Activated CD8-positive, alpha-beta memory T cell treated with anti-CD3 and anti-CD28 coated beads, Interleukin-2, amount 50 U/mL, for 24 hours (primary cell): ENCODE measurements around the gene OPN1LW.
"Not testable (repeated sequence)": the region's sequence is repeated elsewhere in the genome, so short reads cannot be mapped to it uniquely, and the experiment has no call there.

Experiments used
- DNase-seq: peaks from one replicate; pipeline ENCODE4 v3.0.0-alpha.2; 2020; ENCODE audit errors: extremely low read depth

OPN1LW gene

DNA sequence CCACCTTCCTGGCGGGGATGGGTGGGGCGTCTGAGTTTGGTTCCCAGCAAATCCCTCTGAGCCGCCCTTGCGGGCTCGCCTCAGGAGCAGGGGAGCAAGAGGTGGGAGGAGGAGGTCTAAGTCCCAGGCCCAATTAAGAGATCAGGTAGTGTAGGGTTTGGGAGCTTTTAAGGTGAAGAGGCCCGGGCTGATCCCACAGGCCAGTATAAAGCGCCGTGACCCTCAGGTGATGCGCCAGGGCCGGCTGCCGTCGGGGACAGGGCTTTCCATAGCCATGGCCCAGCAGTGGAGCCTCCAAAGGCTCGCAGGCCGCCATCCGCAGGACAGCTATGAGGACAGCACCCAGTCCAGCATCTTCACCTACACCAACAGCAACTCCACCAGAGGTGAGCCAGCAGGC lies at the start of gene OPN1LW:
OPN1LW (plus strand) TSS at position 234 of the 400 bp plus-strand sequence; CDS start at position 275, 41 bp downstream.
- not testable (repeated sequence) for DNase-seq

DNA sequence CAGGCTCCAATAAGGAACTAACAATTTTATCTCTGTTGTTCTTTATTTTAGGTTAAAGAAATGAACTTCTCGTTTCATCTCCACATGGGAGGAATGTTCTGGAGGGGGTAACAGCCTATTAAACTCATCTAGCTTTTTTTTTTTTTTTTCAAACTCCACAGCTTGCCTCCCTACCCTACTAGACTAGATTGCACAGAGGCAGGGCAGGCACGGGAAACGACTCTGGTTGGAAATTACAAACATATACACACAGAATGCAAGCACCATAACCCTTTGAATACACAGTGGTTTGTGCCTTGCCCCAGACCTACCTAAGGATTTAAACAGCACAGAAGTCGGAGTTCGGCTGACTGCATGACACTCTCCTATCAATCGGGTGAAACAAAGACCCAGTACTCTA lies 49.2 kb upstream of the OPN1LW start:
- no peak for DNase-seq

DNA sequence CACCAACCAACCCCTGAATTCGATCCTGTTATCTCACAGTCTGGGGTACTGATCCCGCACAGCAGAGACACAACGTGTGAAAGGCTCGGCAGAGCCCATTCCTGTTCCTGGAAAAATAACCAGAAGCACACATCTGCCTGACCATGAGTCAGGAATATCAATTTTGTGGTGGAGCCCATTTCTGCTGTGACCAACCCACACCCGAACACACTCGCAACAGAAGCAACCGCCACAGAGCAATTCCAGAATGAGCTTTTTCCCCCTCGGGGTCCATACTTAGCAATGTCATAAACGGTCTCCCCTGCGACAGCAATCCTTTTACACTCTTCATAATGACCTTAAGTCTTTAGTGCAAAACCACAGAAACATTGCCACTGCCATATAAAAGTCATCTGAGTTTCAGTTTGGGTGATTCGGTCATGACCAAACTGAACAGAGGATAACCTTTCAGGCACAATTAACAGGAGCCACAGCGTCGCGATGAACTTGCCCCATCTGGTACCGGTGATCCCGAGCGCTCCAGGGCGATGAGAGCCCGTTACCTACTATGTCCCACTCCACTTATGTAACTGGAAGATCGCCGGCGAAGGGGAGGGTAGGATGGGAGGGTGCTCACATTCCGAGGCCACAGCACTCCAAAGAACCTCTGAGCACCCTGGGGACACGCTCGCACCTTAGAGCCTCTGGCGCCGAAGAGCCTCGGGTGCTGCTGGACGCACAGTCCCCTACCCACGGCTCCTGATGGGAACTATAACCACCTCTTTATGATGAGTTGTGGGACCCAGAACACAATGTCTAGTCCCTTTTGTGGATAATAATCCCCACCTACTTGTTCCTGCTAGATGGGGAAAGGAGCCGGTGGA lies 47.7 kb upstream of the OPN1LW start:
- no peak for DNase-seq

DNA sequence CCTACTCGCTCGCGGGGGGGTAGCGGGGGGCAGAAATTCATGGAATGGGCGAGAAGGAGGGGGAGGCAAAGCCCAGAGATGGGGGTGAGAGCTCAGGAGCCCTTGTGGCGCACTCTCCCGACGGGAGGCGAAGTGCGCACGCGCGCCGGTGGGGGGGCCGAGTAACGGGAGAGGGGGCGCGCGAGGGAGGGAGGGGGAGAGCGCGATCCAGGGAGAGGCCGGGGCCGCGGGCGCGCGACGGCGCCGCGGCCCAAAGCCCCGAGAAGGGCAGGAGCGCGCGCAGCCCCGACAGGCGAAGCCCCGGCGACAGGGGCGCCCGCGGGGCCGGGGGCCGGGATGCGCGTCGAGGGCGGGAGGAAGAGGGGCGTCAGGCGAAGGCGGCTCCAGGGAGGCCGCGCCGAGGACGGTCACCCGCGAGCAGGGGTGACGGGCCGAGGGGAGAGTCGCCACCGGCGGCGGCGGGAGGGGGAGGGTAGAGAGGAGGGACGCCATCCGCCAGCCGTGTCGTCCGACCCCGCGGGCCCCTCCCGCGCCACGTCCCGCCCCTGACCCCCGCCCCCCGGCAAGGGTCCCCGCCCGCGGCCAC lies 46.9 kb upstream of the OPN1LW start:
- DNase-seq: no peak

DNA sequence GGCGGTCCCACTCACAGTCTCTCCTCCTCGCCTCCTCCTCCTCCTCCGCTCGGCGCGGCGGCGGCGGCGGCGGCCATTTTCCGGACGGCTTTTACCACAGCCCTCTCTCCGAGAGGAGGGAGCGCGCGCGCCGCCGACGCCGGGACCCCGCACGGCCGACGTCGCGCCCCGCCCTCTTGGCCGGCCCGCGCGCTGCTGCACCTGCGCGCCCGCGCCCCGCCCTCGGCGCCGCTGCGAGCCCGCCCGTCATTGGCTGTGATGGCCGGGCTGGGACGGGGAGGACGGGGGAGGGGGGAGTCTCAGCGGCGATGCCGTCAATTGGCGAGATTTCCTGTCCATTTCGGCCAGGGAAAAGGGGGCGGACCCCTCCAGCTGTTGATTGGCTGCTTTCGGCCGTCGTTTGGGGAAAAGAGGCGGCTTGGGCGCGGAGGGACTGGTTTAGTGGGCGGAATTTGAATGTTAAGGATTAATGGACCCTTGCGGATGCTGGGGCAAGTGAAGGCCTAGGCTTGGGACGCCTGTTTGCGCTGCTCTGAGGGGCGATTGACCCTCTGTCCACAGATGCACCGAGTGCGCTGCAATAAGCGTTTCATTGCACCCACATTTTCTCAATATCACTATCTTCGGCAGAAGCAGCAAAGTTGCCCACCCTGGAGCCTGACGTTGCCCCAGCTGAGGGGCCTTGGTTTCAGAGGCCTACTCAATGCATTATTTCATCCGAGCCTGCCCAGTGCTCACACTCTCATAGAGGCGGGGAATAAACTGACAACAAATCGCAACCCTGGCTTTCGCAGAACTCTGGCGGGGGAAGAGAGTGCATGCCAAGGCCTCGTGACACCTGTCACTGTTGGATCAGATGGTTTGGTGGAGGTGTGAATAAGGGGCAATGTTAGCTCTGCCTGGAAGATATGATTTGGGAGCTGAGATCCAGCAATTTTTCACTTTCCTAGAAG lies 46.2 kb upstream of the OPN1LW start, which contains the start of gene MECP2:
MECP2 (minus strand) TSS at position 129 of the 953 bp plus-strand sequence.
- DNase-seq: peak; percentile 77

DNA sequence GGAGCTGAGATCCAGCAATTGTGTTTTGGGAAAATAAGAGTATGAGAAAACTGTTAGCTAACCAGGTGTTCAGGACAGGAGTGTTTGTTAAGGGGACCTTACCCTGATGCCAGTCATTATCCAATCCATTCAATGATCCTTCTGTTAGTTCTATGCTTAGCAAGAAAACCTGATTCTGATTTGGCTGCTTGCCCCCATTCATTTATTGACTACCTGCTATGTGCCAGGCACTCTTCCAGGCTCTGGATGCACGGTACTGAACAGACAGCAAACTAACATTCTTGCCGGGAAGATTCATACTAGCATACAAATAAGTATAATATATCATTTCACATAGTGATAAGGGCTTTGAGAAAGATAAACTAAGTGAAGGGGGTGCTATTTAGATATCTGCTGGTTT lies 45.5 kb upstream of the OPN1LW start:
- no peak for DNase-seq

DNA sequence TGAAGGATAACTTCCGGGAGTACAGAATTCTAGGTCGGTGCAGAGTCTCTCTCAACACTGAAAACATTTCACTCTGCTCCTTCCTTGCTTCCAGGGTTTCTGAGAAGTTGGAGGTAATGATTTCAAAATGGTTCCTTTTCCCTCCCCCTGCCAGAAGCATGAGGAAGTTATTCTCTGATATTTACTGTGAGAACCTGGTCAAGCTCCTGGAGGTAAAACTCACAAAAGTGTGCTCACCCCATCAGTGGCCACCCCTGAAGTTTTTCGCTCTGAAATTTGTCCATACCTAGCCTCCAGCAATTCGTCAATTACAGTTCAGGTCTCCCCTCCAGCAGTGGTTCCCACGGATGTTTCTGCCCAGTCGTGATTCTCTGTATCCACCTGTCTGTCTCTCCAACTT lies 30.3 kb upstream of the OPN1LW start:
- no peak for DNase-seq

DNA sequence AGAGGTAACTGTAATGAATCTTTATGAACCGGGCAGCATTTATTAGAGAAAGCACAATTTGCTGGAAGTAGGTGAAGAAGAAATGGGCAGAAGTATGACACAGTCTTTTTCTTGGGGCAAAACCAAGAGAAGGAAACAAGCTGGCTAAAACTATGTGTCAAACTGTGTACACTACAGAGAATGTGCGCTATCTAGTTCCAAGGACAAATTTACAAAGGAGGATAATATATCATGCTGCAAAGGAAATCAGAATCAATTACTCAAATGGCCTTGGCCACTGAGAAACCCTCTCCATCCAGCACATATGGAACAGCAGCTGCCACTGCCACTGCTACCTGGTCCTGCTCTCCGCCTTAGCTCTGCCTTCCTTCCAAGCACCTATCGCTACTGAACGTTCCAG lies 29.4 kb upstream of the OPN1LW start:
- no peak for DNase-seq

DNA sequence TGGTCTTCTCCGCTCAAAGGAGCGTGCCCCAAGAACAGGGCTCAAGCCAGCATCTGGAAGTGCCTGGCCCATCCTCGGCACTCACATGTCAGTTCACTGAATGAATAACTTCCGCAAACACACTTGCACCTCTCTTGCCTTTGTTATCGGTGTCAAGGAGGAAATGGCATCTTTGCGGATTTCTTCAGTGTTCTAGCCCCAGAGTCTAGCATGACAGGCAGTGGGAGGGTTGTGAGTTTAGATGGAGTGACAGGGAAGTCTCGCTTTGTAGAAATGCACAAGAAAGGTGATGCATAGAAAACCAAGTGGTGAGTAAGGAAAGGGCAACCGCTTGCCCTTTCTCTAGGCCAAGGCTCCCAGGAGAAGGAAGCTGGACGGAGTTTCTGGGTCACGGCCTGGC lies 29.0 kb upstream of the OPN1LW start:
- no peak for DNase-seq

DNA sequence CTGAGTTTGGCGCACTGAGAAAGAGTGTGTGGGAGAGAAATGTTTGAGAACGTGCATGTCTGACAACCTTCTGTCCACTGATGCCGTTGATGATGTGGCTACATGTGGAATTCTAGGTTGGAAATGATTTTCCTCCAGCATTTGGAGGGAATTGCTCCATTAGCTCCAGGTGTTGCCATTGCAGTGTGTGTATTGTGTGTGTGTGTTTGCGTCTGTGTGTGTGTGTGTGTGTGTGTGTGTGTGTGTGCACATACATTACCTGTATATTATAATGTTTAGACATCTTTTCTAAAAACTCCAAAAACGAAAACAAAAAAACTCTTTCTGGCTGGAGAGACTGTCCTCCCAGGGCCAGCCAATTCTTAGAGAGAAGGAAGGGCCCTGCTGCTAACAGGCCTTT lies 28.3 kb upstream of the OPN1LW start:
- DNase-seq: no peak

DNA sequence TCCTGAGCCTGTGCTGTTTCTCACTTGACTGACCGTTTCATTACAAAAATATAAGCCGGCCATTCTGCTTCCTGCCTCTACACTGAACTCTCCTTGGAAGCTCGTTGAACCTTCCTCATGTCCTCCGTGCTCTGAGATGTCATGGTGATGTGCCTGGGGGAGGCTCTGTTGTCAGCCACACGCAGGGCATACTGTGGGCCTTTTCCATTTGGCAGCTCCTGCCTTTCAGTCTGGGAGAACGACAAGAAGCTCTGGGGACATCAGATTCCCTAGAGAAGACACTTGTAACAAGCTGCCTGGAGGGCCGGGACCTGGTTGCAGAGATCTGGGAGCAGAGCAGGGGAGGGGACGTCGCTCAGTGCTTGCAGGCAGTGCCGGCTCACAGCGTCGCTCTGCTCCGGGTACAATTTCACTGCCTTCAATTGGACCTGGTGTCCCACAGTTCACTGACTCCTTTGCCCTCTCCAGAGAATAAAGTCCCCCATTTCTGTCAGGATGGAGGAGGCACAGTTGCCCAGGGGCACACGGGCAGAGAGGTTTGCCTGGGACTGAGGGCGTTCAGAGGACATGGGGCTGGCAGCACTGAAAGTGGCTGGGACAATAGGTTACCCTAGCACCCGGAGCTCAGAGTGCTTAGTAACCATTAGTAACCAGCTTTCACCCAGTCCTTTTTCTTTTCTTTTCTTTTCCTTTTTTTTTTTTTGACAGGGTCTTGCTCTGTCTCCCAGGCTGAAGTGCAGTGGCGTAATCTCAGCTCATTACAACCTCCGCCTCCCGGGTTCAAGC lies 27.4 kb upstream of the OPN1LW start:
- DNase-seq: no peak

DNA sequence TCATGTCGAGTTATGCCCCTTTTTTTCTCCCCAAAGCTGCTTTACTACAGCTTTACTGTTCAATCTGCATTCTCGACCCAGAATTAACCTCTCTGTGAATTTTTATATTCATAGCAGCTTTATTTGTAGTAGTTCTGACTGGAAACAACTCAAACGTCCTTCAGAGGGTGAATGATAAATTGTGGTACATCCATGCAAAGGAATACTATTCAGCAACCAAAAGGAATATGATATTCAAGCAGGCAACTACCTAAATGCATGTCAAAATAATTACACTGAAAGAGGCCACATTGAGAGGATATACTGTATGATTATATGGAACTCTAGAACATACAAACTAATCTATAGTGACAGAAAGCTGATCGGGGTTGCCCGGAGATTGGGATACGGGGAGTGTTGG lies 26.5 kb upstream of the OPN1LW start:
- no peak for DNase-seq

DNA sequence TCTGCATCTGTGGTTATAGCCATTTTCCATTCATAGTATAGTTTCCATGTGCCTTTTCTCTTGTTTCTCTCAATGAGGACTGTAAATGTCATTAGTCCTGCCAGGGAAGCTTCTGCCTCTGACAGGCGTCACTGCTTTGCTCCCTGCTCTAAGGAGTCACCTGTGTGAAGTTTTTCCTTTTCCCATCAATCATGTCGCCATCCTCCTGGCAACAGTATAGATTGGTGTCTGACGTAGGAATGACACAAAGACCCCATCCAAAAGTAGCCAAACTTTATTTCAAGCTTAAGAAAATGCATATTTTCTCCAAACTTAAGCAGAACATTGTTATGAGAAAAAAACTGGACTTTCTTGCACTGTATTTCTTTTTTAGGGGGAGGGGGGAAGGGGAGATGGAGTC lies 23.5 kb upstream of the OPN1LW start:
- no peak for DNase-seq

DNA sequence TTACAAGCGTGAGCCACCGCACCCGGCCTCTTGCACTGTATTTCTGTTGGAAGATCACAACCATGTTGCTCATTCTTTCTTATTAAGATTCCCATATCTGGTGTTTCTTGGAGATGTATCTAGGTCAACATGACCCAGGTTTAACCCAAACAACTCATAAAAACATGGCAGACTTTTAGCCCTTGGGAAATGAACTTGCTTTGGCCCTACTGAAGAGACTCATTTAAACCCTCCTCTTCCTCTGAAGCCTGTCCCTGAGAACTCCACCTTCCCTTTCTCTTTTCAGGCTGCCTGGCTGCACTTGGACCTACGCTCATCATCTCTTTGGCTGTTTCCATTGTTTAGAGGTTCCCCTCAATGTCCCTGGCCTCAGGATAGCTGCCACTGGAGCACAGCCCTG lies 22.8 kb upstream of the OPN1LW start:
- no peak for DNase-seq

DNA sequence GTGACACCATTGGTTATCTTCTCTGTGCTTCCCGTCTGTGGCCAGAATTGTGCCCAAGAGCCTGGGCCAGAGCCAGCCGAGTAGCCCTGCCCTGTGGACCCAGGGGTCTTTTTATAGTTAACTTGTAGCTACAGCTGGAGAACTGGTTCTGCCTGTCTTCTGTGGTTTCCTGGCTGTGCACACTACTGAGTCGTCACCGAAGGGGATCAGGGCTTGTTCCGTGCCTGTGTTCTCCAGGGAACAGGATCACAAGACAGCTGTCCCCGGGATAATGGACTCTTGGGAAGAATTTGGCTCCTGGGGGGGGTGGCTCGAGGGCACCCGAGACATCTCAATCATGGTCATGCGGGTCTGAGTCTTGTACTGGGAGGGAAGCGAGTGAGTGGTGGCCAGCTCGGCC lies 22.1 kb upstream of the OPN1LW start:
- no peak for DNase-seq

DNA sequence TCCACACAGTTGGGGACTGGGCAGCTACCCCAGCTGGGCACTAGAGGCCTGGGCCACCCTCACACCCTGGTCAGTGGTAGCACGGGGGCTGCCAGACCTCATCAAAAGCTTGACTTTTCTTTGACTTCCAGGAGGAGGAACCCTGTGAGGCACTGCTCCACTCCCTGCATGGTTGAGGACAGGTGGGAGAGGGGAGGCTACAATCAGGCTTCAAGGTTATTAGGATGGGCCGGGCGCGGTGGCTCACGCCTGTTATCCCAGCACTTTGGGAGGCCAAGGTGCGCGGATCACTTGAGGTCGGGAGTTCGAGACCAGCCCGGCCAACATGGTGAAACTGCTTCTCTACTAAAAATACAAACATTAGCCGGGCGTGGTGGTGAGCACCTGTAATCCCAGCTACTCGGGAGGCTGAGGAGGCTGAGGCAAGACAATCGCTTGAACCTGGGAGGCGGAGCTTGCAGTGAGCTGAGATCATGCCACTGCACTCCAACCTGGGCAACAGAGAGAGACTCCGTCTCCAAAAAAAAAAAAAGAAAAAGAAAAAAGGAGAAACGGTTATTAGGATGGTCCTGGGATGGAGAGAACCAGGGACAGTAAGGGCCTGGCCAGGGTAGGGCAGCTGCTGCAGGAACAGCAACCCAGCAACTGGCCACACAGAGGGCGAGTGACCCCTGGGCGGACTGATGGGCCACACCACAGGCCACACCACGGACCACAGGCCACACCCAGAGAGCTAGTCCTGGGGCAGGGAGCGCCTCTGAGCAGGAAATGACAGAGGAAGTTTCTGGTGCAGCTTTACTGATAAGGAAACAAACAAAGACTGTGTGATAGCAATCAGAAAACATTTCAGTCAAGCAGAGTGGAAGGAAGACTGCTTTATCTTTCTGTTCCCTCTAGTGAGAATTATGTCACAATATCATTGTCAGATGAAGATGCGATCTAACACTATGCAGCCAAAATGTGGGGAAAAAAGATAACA lies 20.5 kb upstream of the OPN1LW start:
- DNase-seq: no peak

DNA sequence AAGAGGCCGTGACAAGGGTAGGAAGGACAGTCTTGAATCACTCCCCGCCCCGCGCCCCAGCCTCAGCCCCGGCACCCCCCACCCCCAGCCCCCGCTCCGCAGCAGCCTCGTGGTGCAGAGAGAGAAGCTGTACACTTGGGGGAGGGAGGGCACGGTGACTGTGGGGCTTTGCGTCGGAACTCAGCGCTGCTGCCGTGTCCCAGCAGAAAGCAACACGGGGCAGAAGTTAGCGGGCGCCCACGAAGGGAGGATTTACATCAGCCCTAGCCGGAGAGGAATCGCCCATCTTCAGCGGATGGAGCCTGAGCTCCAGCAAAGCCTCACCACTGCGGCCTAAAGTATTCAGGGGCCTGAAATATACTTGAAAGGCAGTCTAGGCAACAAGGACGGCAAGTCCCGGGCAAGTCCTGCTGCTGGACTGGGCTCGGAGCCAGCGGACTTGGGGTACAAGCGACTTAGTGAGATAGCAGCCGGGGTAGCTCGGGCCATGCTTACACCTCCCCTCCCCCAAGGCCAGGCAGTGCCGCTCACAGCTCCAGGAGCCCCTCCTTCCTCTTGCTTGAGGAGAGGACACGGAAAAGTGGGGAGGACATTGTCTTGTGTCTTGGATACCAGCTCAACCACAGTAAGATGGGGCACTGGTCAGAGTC lies 18.5 kb upstream of the OPN1LW start:
- no peak for DNase-seq

DNA sequence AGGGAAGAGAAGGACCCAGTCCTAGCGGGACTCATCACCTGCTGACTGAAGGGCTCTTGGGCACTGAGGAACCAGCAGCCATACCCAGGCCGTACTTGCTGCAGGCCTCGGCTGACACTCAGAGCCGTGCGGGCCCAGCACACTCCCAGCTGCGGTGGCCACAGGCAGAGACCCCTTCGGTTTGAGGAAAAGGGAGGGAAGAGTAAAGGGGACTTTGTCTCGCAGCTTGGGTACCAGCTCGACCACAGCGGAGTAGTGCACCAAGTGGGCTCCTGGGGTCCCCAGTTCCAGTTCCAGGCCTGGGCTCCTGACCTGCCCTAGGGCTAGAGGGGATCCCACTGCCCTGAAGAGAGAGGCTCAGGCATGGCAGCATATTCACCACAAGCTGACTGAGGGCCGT lies 17.9 kb upstream of the OPN1LW start:
- no peak for DNase-seq

DNA sequence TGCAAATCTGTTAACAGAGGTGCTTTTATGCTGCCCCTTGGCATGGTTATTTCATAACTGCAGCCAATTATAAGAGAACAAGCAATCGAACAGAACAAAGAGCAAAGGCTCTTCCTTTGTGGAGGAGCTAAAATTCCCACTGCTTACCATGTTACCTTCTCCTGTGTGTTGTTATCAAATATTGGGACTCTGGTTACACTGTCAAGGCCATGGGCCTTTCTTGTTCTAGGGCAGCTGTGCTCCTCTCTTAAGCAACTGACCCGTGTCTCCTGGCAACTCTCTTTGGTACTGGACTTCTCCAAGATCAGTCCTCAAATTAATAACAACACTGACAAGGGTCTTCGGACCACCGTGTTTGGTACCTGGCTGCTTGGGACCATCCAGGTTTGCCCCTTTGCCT lies 12.1 kb upstream of the OPN1LW start:
- no peak for DNase-seq

DNA sequence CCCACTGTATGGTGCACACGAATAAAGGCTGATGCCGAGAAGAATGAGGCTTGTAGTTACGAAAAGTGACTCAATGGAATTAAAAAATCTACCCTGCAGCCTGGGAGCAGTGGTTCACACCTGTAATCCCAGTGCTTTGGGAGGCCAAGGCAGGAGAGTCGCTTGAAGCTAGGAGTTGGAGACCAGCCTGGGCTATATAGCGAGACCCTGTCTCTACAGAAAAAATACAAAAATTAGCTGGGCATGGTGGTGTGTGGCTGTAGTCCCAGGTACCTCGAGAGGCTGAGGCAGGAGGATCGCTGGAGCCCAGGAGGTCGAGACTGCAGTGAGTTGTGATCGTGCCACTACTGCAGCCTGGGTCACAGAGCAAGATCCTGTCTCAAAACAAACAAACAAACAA lies 11.7 kb upstream of the OPN1LW start:
- DNase-seq: no peak
